ENCODE data around the gene CTXN1. TPM values are rescaled to one million over a fixed set of nuclear protein-coding genes. Genes with fewer than 3 reads are reported as not detected.

The CTXN1 gene
- total RNA-seq, 1 donor = 2.8 TPM

GRCh38 chr19:7885818-7886217 lies 40.1 kb downstream of the CTXN1 start:
- no peak for DNase-seq (ENCODE audit: low read depth)
- H3K4me3 ChIP-seq (ENCODE audit: low read depth, low read length) = no peak overlapping the region
- TF ChIP-seq CTCF (IDR thresholded peaks at IDR 0.05; ENCODE audit: insufficient read depth, low read length) = no peak

- no peak overlapping the region for H3K4me3 ChIP-seq (ENCODE audit: low read depth, low read length)
- TF ChIP-seq CTCF (IDR thresholded peaks at IDR 0.05; ENCODE audit: insufficient read depth, low read length) = no peak
- DNase-seq (ENCODE audit: low read depth) = peak; percentile 27
These were observed 42.0 kb downstream of the CTXN1 start for GRCh38 chr19:7883796-7884570.

GRCh38 chr19:7883105-7883504 lies 42.8 kb downstream of the CTXN1 start:
- TF ChIP-seq CTCF (IDR thresholded peaks at IDR 0.05; ENCODE audit: insufficient read depth, low read length) = no peak
- no peak for DNase-seq (ENCODE audit: low read depth)
- no peak overlapping the region for H3K4me3 ChIP-seq (ENCODE audit: low read depth, low read length)

GRCh38 chr19:7881910-7882309 lies 44.0 kb downstream of the CTXN1 start:
- no peak for DNase-seq (ENCODE audit: low read depth)
- no peak for TF ChIP-seq CTCF (IDR thresholded peaks at IDR 0.05; ENCODE audit: insufficient read depth, low read length)
- H3K4me3 ChIP-seq (ENCODE audit: low read depth, low read length) = no peak overlapping the region

- DNase-seq (ENCODE audit: low read depth) = no peak
- no peak for TF ChIP-seq CTCF (IDR thresholded peaks at IDR 0.05; ENCODE audit: insufficient read depth, low read length)
These were observed 46.1 kb downstream of the CTXN1 start for GRCh38 chr19:7879836-7880235.

GRCh38 chr19:7879111-7879807 lies 46.7 kb downstream of the CTXN1 start:
- DNase-seq (ENCODE audit: low read depth) = no peak
- no peak overlapping the region for H3K4me3 ChIP-seq (ENCODE audit: low read depth, low read length)
- TF ChIP-seq CTCF (IDR thresholded peaks at IDR 0.05; ENCODE audit: insufficient read depth, low read length) = no peak

More at GRCh38 chr19:7879836-7880235, 46.1 kb downstream of the CTXN1 start:
- no peak overlapping the region for H3K4me3 ChIP-seq (ENCODE audit: low read depth, low read length)
